ENCODE data around the gene CD84.

Gene CD84

DNA sequence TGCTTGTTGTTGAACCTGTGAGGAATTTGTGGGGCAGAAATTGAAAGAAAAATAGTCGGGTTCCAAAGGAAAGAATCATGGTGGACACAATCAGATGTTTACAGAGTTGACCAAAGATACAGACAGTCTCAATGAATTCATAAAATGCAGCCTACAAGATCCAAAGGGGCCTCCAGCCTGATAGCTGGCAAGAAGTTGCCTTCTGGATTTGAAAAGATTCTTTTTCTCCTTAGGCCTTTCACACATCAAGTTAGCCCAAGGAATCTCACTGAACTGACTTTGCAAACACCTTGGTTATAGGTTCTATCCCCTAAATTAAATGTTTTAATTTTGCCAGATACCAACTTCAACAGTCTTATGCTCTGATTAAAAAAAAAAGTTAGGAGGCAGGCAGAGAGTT lies 46.0 kb upstream of the CD84 start:
- TF ChIP-seq, protein P1, sequence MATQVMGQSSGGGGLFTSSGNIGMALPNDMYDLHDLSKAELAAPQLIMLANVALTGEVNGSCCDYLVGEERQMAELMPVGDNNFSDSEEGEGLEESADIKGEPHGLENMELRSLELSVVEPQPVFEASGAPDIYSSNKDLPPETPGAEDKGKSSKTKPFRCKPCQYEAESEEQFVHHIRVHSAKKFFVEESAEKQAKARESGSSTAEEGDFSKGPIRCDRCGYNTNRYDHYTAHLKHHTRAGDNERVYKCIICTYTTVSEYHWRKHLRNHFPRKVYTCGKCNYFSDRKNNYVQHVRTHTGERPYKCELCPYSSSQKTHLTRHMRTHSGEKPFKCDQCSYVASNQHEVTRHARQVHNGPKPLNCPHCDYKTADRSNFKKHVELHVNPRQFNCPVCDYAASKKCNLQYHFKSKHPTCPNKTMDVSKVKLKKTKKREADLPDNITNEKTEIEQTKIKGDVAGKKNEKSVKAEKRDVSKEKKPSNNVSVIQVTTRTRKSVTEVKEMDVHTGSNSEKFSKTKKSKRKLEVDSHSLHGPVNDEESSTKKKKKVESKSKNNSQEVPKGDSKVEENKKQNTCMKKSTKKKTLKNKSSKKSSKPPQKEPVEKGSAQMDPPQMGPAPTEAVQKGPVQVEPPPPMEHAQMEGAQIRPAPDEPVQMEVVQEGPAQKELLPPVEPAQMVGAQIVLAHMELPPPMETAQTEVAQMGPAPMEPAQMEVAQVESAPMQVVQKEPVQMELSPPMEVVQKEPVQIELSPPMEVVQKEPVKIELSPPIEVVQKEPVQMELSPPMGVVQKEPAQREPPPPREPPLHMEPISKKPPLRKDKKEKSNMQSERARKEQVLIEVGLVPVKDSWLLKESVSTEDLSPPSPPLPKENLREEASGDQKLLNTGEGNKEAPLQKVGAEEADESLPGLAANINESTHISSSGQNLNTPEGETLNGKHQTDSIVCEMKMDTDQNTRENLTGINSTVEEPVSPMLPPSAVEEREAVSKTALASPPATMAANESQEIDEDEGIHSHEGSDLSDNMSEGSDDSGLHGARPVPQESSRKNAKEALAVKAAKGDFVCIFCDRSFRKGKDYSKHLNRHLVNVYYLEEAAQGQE (IDR thresholded peaks at IDR 0.05; ENCODE audit: insufficient read depth in 1 of 2, low read depth in 2 of 2, low read length in 2 of 2) = no peak
- TF ChIP-seq TAF1 (IDR thresholded peaks at IDR 0.05; ENCODE audit: borderline replicate concordance, insufficient read depth, low read length) (no peak), SIN3A (IDR thresholded peaks at IDR 0.05; ENCODE audit: borderline replicate concordance, insufficient read depth, low read length) (no peak), FOXP2 (optimal IDR thresholded peaks at IDR 0.05; ENCODE audit: borderline replicate concordance, extremely low read depth, extremely low read length, insufficient read depth) (no peak), POLR2AphosphoS5 (IDR thresholded peaks at IDR 0.05; ENCODE audit: low read depth, low read length) (no peak)

DNA sequence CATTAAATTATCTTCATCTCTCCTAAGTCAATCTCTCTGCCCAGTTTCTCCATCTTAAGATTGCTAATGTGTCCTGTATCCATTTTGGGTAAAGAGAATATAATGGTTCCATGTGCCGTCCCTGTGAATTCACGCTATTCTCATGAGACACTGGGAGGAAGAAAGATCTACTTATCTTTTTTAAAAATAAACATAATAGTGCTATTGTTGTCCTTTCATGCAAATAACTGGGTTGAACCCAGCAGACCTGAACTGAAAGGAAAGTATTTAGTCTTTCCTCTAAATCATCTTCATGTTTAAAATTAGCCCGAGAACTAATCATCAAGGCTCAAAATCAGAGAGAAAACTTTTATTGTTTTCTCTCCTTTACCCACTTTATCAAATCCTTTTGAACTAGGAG lies 45.2 kb upstream of the CD84 start:
- TF ChIP-seq SIN3A (IDR thresholded peaks at IDR 0.05; ENCODE audit: borderline replicate concordance, insufficient read depth, low read length) (no peak), FOXP2 (optimal IDR thresholded peaks at IDR 0.05; ENCODE audit: borderline replicate concordance, extremely low read depth, extremely low read length, insufficient read depth) (no peak)

DNA sequence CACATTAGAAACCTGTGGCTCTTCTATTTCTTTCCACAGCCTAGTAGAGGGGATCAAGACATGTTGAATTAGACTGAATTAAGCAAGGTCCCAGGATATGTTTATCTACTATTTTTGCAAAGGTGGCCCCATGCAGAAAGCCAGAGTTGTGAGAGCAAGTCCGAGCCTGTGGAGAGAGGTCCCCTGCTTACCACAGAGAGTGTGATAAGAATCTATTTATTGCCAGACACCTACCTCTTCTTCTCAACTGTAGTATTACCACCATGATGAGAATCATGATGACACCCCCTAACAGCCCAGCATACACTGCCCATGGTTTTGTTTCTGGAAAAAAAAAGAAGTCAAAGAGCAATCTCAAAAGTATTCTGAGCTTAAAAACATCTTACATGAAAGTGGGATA lies 44.6 kb upstream of the CD84 start:
- TF ChIP-seq FOXP2 (optimal IDR thresholded peaks at IDR 0.05; ENCODE audit: borderline replicate concordance, extremely low read depth, extremely low read length, insufficient read depth) (no peak), TAF1 (IDR thresholded peaks at IDR 0.05; ENCODE audit: borderline replicate concordance, insufficient read depth, low read length) (no peak), POLR2AphosphoS5 (IDR thresholded peaks at IDR 0.05; ENCODE audit: low read depth, low read length) (no peak), SIN3A (IDR thresholded peaks at IDR 0.05; ENCODE audit: borderline replicate concordance, insufficient read depth, low read length) (no peak)
- TF ChIP-seq, protein P1 (IDR thresholded peaks at IDR 0.05; ENCODE audit: insufficient read depth in 1 of 2, low read depth in 2 of 2, low read length in 2 of 2) = no peak

DNA sequence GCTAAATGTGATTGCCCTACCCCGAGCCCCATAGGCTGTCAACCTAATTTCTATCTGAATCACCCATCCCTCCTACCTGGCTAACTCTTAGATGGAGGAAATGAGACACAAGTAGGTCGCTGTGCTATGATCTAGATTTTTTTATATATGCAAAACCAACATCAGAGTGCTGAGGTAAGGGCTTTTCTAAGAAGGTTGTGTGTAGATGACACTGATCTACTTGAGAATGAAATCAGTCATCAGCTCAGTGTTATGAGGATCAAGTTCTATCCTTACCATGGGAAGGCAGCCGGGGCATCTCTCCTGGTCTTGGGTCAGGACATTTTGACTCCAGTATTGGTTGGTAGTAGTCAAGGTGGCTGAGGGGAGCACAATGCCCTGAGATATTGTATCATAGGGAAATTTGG lies 43.9 kb upstream of the CD84 start:
- TF ChIP-seq TAF1 (IDR thresholded peaks at IDR 0.05; ENCODE audit: borderline replicate concordance, insufficient read depth, low read length) = no peak
- TF ChIP-seq, protein P1 (IDR thresholded peaks at IDR 0.05; ENCODE audit: insufficient read depth in 1 of 2, low read depth in 2 of 2, low read length in 2 of 2) = no peak

DNA sequence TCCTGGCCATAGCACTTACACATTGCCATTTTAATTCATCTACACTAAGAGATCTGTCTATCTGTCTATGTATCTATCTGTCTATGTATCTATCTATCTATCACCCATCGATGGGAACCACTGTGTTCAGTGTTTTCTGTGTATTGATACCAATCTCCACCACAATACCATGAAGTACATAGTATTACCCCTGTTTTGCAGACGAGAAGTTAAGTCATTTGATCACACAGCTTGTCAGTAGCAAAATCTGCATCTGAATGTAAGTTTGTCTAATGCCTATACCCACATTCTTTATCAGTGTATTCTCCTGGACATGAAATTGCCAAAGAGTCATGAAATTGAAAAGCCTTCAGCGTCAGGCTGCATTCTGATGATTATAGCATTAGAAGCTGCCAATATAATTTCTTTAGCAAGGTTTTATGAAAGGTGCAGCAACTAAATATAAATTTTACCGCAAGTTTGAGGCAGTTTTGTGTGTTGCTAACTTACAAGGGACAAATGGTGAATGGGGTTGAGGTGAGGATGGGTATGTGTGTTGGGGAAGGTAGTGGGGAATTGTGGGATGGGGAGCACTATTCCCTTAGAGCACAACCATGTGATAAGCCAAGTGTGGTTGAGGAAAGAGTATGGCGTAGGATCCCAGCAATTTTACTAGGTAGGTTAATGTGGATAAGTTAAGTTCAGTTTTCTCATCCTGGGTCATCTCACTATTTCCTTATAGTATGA lies 43.4 kb upstream of the CD84 start:
- TF ChIP-seq POLR2AphosphoS5 (IDR thresholded peaks at IDR 0.05; ENCODE audit: low read depth, low read length) (no peak), FOXP2 (optimal IDR thresholded peaks at IDR 0.05; ENCODE audit: borderline replicate concordance, extremely low read depth, extremely low read length, insufficient read depth) (no peak), TAF1 (IDR thresholded peaks at IDR 0.05; ENCODE audit: borderline replicate concordance, insufficient read depth, low read length) (no peak), SIN3A (IDR thresholded peaks at IDR 0.05; ENCODE audit: borderline replicate concordance, insufficient read depth, low read length) (no peak)
- TF ChIP-seq, protein P1 (IDR thresholded peaks at IDR 0.05; ENCODE audit: insufficient read depth in 1 of 2, low read depth in 2 of 2, low read length in 2 of 2) = no peak
